Liver (tissue), 3 donors: Measurements from ENCODE around the gene INTS1.

Experiments
- CTCF ChIP-seq: fragments of 150-350 bp; IDR thresholded peaks from 2 replicates; pipeline ENCODE4 v1.5.1; 2017; ENCODE audit warnings: improper control_type of control experiment, low read depth, low read length; ENCODE audit not compliant: missing input control
- EGR1 ChIP-seq, 2 donors: IDR thresholded peaks; 2 replicates each; pipeline ENCODE4 v1.6.1; 2016 to 2018; ENCODE audit warnings: antibody characterized with exemption in 2 of 2, low read depth in 2 of 2
- MAX ChIP-seq: IDR thresholded peaks from 2 replicates; pipeline ENCODE4 v1.6.1; 2016; ENCODE audit warnings: antibody characterized with exemption
- SP1 ChIP-seq: IDR thresholded peaks from 2 replicates; pipeline ENCODE4 v1.6.1; 2018; ENCODE audit warnings: antibody characterized with exemption, mild to moderate bottlenecking
- donor health status: healthy.
- donor health status: healthy.

GRCh38 chr7:1538544-1539180 lies 34.5 kb upstream of the INTS1 start:
- TF ChIP-seq EGR1 (IDR thresholded peaks at IDR 0.05; ENCODE audit: low read depth in 2 of 2) (no peak), MAX (no peak), CTCF (no peak), SP1 (no peak)
